HepG2 (cell line): Measurements from ENCODE around the gene HNRNPF. TPM values are rescaled to one million over a fixed set of nuclear protein-coding genes. Genes with fewer than 3 reads are reported as not detected.

Source experiments
- ATF7 ChIP-seq, 2 experiments: fragments of 450-650 bp in 1 of 2; sonication (generic) in 1 of 2; formaldehyde crosslinking in 1 of 2; IDR thresholded peaks; 2 replicates each; pipeline versions ENCODE4 v1.4.0 to v1.6.1; 2016 to 2020; ENCODE audit warnings: antibody characterized with exemption in 1 of 2, mild to moderate bottlenecking in 1 of 2, missing genetic modification reagents in 1 of 2
- CBX1 ChIP-seq: IDR thresholded peaks from one replicate; pipeline ENCODE4 v1.6.1; 2016; ENCODE audit warnings: antibody characterized with exemption, low read depth
- CREB1 ChIP-seq, 2 experiments: fragments of 450-650 bp in 1 of 2; IDR thresholded peaks; 2 replicates each; pipeline ENCODE4 v1.6.1; 2016 to 2017; ENCODE audit warnings: control low read depth in 1 of 2, mild to moderate bottlenecking in 1 of 2, missing compliant biosample characterization in 1 of 2, missing genetic modification characterization in 1 of 2
- FOXC1 ChIP-seq: sonication (generic); formaldehyde crosslinking; IDR thresholded peaks from 2 replicates; pipeline ENCODE4 v1.8.0; 2022; ENCODE audit warnings: mild to moderate bottlenecking, missing genetic modification reagents, borderline replicate concordance
- MEIS2 ChIP-seq: sonication (generic); formaldehyde crosslinking; IDR thresholded peaks from 2 replicates; pipeline ENCODE4 v1.9.0; 2021; ENCODE audit warnings: mild to moderate bottlenecking, missing genetic modification reagents
- SOX13 ChIP-seq, 3 experiments: fragments of 450-650 bp in 1 of 3; sonication (generic) in 1 of 3; formaldehyde crosslinking in 1 of 3; IDR thresholded peaks in 2 of 3; conservative IDR thresholded peaks in 1 of 3; 2 replicates each; pipeline versions ENCODE4 v1.5.0 to v1.6.1; 2016 to 2020; ENCODE audit warnings: antibody characterized with exemption in 1 of 3, mild to moderate bottlenecking in 1 of 3, missing compliant biosample characterization in 1 of 3, missing genetic modification reagents in 1 of 3, moderate library complexity in 1 of 3
- SP140L ChIP-seq: sonication (generic); formaldehyde crosslinking; IDR thresholded peaks from 2 replicates; pipeline ENCODE4 v1.4.0; 2020; ENCODE audit warnings: missing genetic modification reagents, borderline replicate concordance
- SRSF4 ChIP-seq: fragments of 200-400 bp; formaldehyde crosslinking; IDR thresholded peaks from one replicate; pipeline ENCODE4 v1.6.1; 2018; ENCODE audit warnings: mild to moderate bottlenecking, low read depth, low read length, moderate library complexity; ENCODE audit not compliant: poor library complexity, severe bottlenecking
- SSRP1 ChIP-seq: IDR thresholded peaks from 2 replicates; pipeline ENCODE4 v1.6.1; 2016; ENCODE audit warnings: control low read depth
- ZFX ChIP-seq: sonication (generic); formaldehyde crosslinking; IDR thresholded peaks from 2 replicates; pipeline ENCODE4 v1.4.0; 2020; ENCODE audit warnings: mild to moderate bottlenecking, low read depth, missing genetic modification reagents, moderate library complexity
- ZNF510 ChIP-seq: sonication (generic); formaldehyde crosslinking; IDR thresholded peaks from 2 replicates; pipeline ENCODE4 v1.4.0; 2020; ENCODE audit warnings: low read depth, mild to moderate bottlenecking, missing genetic modification reagents
- ZNF678 ChIP-seq: sonication (generic); formaldehyde crosslinking; IDR thresholded peaks from 2 replicates; pipeline ENCODE4 v1.4.0; 2020; ENCODE audit warnings: mild to moderate bottlenecking, missing genetic modification reagents
- ZNF766 ChIP-seq: sonication (generic); formaldehyde crosslinking; IDR thresholded peaks from 2 replicates; pipeline ENCODE4 v1.5.0; 2020; ENCODE audit warnings: missing genetic modification reagents, borderline replicate concordance
- ZNF781 ChIP-seq: sonication (generic); formaldehyde crosslinking; IDR thresholded peaks from 2 replicates; pipeline ENCODE4 v1.5.1; 2020; ENCODE audit warnings: borderline replicate concordance, mild to moderate bottlenecking, missing genetic modification reagents; ENCODE audit errors: not compliant biosample characterization
- polyA plus RNA-seq, 8 experiments: library from polyadenylated mRNA; depleted of rRNA in 3 of 8; stranded (reverse) in 7 of 8; unstranded in 1 of 8; fragments of >200 nt; fragmentation: Illumina TruSeq in 4 of 8; extraction: Trizol in 4 of 8; gene quantifications; 2 replicates each; pipeline versions ENCODE4 v1.2.1 to v1.2.3, GENCODE V29; 2011 to 2016; ENCODE audit warnings: low read depth in 4 of 8, missing spikeins in 1 of 8, mixed read lengths in 1 of 8; ENCODE audit not compliant: insufficient read depth in 1 of 8
- total RNA-seq, 5 experiments: library from RNA; depleted of rRNA; stranded (reverse); fragments of >200 nt; fragmentation: Illumina TruSeq; extraction: Trizol; gene quantifications; 2 replicates each; pipeline ENCODE4 v1.2.3, GENCODE V29; 2016; ENCODE audit warnings: low read depth in 1 of 5
- TF ChIP-seq, protein P1 (sequence below): sonication (generic); formaldehyde crosslinking; IDR thresholded peaks from 2 replicates; pipeline ENCODE4 v1.8.1; 2022; ENCODE audit warnings: mild to moderate bottlenecking, missing genetic modification reagents
- TF ChIP-seq, protein P2 (sequence below): sonication (generic); formaldehyde crosslinking; IDR thresholded peaks from 2 replicates; pipeline ENCODE4 v1.4.0; 2020; ENCODE audit warnings: missing genetic modification reagents, borderline replicate concordance
- TF ChIP-seq, protein P3 (sequence below): sonication (generic); formaldehyde crosslinking; IDR thresholded peaks from 2 replicates; pipeline ENCODE4 v1.4.0; 2020; ENCODE audit warnings: missing genetic modification reagents
- TF ChIP-seq, protein P4 (sequence below): sonication (generic); formaldehyde crosslinking; IDR thresholded peaks from 2 replicates; pipeline ENCODE4 v1.5.0; 2020; ENCODE audit warnings: missing genetic modification reagents
- TF ChIP-seq, protein P5 (sequence below): sonication (generic); formaldehyde crosslinking; IDR thresholded peaks from 2 replicates; pipeline ENCODE4 v1.5.1; 2020; ENCODE audit warnings: missing genetic modification reagents, mild to moderate bottlenecking, borderline replicate concordance

The HNRNPF gene
- total and polyA plus RNA-seq, 2 of the 13 experiments (the other 11 are each of a cell fraction or from before 2014, with no cell fraction given) = 166 to 308 TPM

DNA sequence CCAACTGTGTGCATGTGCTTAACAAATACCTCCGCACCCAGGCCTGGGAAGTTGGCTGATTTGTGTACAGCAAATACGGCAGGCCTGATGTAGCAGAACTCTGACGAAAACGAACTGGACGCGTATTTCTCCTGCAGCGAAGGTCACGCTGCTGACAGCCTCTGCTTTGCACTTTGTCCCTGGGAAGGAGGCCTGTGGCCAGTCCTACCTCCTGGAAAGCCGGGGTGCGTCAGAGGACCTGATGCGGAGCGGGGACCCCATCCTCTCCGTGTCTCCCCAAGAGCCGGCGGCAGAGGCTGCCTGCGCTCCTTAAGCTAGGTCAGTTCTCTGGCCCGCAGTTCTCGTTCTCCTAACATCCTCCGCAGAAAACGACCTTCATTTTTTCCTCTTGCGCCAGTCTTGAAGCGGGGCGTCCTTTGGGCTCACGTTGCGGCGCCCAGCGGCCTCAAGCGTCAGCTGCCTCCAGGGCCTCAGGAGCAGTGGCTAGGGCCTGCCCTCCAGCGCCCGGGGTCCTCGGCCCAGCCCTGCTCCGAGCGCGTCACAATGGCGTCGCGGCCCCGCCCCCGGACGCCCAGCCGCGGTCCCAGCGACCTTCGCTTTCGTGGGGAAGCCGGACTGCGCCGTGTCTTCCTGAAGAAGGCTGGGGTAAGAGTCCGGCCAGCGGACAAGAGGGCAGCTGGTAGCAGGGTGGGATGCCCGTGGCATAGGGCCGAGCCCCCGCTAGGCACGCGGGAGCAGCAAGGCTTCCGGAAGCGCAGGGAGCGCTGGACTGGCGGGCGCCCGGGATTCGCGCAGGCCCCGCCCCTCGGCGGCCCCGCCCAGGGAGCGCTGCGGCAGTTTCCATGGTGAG, 27.5 kb upstream of the HNRNPF start, which contains the start of gene ZNF487 (continued):
- TF ChIP-seq, protein P1, sequence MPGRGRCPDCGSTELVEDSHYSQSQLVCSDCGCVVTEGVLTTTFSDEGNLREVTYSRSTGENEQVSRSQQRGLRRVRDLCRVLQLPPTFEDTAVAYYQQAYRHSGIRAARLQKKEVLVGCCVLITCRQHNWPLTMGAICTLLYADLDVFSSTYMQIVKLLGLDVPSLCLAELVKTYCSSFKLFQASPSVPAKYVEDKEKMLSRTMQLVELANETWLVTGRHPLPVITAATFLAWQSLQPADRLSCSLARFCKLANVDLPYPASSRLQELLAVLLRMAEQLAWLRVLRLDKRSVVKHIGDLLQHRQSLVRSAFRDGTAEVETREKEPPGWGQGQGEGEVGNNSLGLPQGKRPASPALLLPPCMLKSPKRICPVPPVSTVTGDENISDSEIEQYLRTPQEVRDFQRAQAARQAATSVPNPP (CRISPR knock-in tag) = peak; percentile 82
- TF ChIP-seq ZNF510 (0 out of 2 replicates have a peak, but pooled peaks have one; percentile 43), MEIS2 (CRISPR knock-in tag) (no peak; the same call in 1 of the 2 replicates), ATF7 (IDR thresholded peaks at IDR 0.05) (no peak), ATF7 (CRISPR knock-in tag; IDR thresholded peaks at IDR 0.05) (no peak; the same call in 1 of the 2 replicates), ZNF781 (CRISPR knock-in tag) (no peak), SOX13 (IDR thresholded peaks at IDR 0.05) (no peak), SOX13 (CRISPR knock-in tag; conservative IDR thresholded peaks at IDR 0.05 in 1 of 2, IDR thresholded peaks at IDR 0.05 in 1 of 2) (no peak; a peak in 1 of 4 replicates), SP140L (CRISPR knock-in tag) (no peak), ZFX (CRISPR knock-in tag) (peak; percentile 97), SSRP1 (CRISPR knock-in tag) (0 out of 2 replicates have a peak, but pooled peaks have one; percentile 41), ZNF766 (CRISPR knock-in tag) (no peak; the same call in 1 of the 2 replicates), SRSF4 (no peak), CBX1 (no peak), CREB1 (IDR thresholded peaks at IDR 0.05) (peak; percentile 85), CREB1 (CRISPR knock-in tag; IDR thresholded peaks at IDR 0.05) (peak; percentile 53), ZNF678 (CRISPR knock-in tag) (no peak; the same call in 1 of the 2 replicates), FOXC1 (CRISPR knock-in tag) (peak; percentile 92)
- TF ChIP-seq, protein P2, sequence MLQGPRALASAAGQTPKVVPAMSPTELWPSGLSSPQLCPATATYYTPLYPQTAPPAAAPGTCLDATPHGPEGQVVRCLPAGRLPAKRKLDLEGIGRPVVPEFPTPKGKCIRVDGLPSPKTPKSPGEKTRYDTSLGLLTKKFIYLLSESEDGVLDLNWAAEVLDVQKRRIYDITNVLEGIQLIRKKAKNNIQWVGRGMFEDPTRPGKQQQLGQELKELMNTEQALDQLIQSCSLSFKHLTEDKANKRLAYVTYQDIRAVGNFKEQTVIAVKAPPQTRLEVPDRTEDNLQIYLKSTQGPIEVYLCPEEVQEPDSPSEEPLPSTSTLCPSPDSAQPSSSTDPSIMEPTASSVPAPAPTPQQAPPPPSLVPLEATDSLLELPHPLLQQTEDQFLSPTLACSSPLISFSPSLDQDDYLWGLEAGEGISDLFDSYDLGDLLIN (CRISPR knock-in tag) = no peak
- TF ChIP-seq, protein P3, sequence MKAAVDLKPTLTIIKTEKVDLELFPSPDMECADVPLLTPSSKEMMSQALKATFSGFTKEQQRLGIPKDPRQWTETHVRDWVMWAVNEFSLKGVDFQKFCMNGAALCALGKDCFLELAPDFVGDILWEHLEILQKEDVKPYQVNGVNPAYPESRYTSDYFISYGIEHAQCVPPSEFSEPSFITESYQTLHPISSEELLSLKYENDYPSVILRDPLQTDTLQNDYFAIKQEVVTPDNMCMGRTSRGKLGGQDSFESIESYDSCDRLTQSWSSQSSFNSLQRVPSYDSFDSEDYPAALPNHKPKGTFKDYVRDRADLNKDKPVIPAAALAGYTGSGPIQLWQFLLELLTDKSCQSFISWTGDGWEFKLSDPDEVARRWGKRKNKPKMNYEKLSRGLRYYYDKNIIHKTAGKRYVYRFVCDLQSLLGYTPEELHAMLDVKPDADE = no peak
- TF ChIP-seq, protein P4, sequence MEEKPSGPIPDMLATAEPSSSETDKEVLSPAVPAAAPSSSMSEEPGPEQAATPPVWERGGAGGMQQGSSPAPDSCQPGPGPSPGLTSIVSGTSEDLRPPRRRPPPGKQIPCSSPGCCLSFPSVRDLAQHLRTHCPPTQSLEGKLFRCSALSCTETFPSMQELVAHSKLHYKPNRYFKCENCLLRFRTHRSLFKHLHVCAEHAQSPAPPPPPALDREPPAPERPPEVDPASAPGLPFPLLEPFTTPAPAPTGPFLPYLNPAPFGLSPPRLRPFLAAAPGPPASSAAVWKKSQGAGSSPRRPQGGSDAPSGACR (CRISPR knock-in tag) = peak; percentile 92
- TF ChIP-seq, protein P5, sequence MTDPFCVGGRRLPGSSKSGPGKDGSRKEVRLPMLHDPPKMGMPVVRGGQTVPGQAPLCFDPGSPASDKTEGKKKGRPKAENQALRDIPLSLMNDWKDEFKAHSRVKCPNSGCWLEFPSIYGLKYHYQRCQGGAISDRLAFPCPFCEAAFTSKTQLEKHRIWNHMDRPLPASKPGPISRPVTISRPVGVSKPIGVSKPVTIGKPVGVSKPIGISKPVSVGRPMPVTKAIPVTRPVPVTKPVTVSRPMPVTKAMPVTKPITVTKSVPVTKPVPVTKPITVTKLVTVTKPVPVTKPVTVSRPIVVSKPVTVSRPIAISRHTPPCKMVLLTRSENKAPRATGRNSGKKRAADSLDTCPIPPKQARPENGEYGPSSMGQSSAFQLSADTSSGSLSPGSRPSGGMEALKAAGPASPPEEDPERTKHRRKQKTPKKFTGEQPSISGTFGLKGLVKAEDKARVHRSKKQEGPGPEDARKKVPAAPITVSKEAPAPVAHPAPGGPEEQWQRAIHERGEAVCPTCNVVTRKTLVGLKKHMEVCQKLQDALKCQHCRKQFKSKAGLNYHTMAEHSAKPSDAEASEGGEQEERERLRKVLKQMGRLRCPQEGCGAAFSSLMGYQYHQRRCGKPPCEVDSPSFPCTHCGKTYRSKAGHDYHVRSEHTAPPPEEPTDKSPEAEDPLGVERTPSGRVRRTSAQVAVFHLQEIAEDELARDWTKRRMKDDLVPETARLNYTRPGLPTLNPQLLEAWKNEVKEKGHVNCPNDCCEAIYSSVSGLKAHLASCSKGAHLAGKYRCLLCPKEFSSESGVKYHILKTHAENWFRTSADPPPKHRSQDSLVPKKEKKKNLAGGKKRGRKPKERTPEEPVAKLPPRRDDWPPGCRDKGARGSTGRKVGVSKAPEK (CRISPR knock-in tag) = peak; percentile 52; the same call in 1 of the 2 replicates
